HG02798 (cell line): ENCODE measurements around the gene STK38.

ENCODE experiments used
- ATAC-seq: cut with Tn5 transposase; IDR thresholded peaks from one replicate; pipeline ENCODE4 v1.9.1; 2021; ENCODE audit warnings: mild to moderate bottlenecking; ENCODE audit not compliant: unreplicated experiment, poor library complexity

STK38 gene

GRCh38 chr6:36570264-36570663, 23.0 kb upstream of the STK38 start:
- ATAC-seq, result no peak

GRCh38 chr6:36566418-36566905, 19.2 kb upstream of the STK38 start:
- no peak for ATAC-seq

DNA sequence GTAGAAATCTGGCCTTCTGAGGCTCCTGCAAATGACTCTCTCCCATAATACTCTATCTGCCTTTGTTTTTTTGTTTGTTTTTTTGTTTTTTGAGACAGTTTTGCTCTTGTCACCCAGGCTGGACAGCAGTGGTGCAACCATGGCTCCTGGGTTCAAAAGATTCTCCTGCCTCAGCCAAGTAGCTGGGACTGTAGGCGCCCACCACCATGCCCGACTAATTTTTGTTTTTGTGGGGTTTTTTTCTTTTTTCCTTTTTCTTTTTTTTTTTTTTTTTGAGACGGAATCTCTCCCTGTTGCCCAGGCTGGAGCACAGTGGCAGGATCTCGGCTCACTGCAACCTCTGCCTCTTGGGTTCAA, 16.6 kb upstream of the STK38 start:
- ATAC-seq, result no peak

DNA sequence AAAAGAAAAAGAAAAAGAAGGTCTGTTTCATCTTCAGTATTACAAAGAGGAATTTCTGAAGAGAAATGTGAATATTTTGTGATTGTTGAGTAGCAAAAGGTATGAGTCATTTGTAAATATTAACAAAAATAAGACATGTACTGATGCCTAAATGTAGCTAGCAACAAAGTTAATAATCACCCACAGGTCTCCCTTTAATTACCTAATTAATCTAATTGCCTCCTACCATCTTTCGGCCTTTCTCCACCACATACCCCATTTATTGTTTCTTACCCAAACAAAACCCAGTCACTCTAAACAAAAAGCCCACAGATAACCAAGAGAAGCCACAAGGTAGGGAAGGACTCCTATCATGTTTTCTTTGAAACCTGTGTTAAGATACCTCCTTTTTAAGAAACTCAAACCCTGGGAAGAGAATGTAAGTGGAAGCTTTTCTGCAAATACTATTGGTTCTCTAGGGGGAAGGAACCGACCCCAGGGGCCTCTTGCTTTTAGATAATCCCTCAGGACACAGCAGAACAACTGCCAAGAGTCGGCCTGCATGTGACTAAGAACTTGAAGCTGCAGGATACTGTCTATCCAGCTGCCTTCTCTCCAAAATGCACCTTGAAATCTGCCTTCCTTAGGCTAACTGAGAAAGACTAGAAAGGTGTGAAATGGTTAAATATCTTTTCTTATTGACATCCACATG, 16.1 kb upstream of the STK38 start:
- ATAC-seq, result no peak

DNA sequence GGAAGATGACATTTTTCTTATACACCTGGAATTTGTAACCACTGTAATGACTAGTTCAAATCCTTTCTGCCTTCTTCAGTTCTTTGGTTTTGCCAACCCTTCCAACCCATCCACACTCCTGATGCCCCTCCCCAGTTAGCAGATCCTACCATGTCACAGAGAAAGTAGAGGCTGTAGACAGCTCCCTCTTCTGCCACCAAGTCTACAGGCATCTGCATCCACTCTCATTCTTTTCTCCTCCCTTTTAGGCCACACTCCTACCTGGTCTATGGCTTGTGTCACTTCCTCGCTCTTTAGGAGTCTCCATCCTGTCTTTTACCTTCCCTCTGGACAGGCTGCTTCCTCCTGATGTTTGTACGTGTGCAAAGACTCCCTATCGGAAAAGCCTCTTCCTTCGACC, 13.5 kb upstream of the STK38 start:
- no peak for ATAC-seq

DNA sequence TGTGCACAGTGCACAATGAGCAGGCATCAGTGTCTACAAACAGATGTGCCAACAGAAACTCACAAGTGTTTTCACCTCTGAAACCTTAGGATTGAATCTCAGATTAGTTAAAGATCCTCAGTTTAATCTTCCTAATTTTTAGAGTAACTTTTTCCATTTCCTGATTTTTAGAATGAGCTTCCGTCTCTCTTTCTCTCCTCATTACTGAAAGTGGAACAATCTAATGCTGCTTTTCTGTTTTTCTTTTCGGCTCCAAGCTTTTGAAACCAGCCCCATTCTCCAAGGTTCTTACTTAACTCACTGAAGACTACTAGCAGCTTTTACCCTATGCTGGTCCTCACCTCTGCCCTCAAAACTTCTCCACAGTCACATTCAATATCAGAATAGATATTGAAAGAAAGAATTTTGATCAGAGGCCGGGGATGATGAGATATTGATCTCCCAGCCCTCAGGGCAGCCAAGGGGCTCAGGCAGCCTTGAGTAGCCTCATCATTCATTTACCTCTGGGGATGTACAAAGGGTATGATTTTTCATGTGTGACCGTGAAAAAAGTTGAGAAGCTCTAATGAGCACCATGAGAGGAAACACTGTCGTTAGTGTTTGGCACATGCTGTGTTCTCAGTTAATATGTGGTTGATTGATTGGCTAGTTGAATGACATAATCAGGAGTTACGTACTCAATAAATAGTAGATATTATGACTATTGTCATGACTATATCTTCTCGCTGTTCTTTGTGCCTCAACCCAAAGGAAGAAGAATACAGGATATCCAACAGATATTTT, 11.9 kb upstream of the STK38 start:
- ATAC-seq, result no peak

DNA sequence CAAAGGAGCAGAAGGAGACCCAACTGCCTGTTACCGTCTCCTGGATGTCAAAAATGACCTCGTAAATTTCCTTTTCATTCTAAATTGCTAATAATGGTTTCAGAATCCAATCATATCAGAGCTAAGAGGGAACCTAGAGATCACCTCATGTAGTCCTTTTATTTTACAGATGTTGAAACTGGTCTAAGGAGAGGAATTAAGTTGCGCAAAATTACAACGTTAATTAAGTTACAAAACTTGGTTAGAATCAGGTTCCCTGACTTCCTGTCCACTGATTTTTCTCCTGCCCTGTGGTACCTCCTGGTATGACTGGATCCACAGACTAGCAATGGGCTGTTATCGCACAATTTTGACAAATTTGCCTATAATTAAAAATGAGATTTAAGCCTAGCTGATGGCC, 9.0 kb upstream of the STK38 start:
- no peak for ATAC-seq

GRCh38 chr6:36555750-36556252, 8.5 kb upstream of the STK38 start:
- no peak for ATAC-seq

- no peak for ATAC-seq
Observed at GRCh38 chr6:36550473-36551000, 3.3 kb upstream of the STK38 start.

GRCh38 chr6:36548401-36548743, 1.1 kb upstream of the STK38 start:
- ATAC-seq, result no peak

DNA sequence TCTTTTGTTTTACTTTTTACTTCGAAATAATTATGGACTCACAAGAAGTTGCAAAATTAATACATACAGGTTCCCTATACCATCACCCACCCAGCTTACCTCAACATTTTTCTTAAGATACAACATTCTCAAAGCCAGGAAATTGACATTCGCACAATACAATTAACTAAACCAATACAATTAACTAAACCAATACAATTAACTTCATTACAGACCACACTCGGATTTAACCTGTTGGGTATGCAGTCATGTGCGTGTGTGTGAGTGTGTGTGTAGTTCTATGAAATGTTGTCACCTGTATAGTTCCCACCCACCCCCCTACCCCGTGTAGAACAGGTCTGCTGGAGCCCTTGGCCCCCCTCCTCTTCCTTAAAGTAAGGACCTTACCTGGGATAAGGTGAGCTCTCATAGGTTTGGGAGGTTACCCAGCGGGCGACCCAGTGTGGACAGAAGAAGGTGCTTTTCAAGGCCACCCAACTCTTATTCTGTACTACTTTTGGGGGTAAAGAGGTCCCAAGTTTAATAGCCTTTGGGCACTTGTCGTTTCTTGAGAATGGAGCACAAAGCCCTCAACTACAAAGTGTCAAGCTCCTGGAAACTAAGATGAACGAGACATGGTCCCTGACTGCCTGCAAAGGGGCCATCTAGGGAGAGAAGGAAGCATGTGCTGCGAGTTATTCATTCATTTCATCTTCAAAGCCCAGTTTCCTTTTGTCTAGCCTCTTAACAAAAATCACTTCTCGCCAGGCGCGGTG, 544 bp upstream of the STK38 start:
- no peak for ATAC-seq

- no peak for ATAC-seq
Observed at GRCh38 chr6:36546308-36546919, 865 bp downstream of the STK38 start.

GRCh38 chr6:36545767-36546307, 1.4 kb downstream of the STK38 start:
- ATAC-seq, result no peak

GRCh38 chr6:36544228-36544627, 3.1 kb downstream of the STK38 start:
- ATAC-seq, result no peak

DNA sequence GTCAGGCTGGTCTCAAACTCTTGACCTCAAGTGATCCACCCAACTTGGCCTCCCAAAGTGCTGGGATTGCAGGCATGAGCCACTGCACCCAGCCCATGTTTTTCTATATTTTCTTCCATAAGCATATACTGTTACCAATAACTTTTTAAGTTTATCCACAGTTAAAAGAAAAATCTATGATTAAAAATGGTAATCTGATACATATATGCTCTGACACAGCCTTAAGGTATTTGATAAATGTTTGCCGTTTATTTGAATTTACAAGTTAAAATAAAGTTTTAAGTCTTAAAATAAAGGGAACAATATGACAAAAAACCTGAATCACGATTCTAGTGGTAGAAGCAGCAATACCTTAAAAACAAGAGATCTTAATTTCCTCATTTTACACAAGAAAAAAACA, 5.2 kb downstream of the STK38 start:
- no peak for ATAC-seq

GRCh38 chr6:36539814-36540568, 7.3 kb downstream of the STK38 start:
- ATAC-seq, result no peak

GRCh38 chr6:36536873-36537547, 10.3 kb downstream of the STK38 start:
- ATAC-seq, result no peak

- no peak for ATAC-seq
Observed at GRCh38 chr6:36533321-36533720, 14.0 kb downstream of the STK38 start.

DNA sequence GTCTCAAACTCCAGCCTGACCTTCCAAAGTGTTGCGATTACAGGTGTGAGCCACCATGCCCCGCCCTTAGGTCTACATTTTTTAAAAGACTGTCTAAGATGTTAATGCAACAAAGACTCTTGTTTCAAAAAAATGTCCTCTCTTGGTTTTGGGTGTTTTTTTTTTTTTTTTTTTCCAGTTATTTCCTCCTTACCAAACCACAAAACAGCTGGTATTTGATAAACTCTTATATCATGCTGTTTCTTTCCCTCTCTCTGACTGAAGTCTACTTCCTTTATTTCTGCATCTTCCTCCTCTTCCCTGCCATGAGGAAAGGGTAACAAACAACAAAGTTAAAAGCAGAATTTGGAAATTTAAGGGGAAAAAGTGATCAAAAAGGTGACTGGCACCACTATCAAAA, 21.2 kb downstream of the STK38 start:
- ATAC-seq, result no peak
